GM11168 (cell line): ENCODE data around the gene EIF4G1.
"Not testable (repeated sequence)": the region's sequence is repeated elsewhere in the genome, so short reads cannot be mapped to it uniquely, and the experiment has no call there.

Source experiments
- in situ Hi-C: fragments of 300-500 bp; cut with MboI; formaldehyde crosslinking; loops from one replicate; pipeline ENCODE4 v1.12.0; 2022; ENCODE audit warnings: low sequenced_read_pairs; ENCODE audit not compliant: unreplicated experiment

The EIF4G1 gene

DNA sequence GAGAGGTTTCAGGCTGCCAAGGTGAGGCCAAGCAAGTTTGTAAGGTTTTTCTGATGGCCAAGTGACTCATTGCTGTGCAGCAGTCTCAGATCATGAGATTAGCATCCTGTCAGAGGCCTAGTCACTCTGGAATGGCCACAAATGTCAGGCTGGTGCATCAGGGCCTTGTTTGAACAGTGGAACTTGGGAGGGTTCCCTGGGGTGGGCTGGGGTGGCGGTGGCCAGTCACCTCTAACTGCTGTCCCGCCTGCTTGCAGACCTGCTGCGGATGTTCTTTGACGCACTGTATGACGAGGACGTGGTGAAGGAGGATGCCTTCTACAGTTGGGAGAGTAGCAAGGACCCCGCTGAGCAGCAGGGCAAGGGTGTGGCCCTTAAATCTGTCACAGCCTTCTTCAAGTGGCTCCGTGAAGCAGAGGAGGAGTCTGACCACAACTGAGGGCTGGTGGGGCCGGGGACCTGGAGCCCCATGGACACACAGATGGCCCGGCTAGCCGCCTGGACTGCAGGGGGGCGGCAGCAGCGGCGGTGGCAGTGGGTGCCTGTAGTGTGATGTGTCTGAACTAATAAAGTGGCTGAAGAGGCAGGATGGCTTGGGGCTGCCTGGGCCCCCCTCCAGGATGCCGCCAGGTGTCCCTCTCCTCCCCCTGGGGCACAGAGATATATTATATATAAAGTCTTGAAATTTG lies 20.2 kb downstream of the EIF4G1 start:
- in situ Hi-C loops, result no loop called here

DNA sequence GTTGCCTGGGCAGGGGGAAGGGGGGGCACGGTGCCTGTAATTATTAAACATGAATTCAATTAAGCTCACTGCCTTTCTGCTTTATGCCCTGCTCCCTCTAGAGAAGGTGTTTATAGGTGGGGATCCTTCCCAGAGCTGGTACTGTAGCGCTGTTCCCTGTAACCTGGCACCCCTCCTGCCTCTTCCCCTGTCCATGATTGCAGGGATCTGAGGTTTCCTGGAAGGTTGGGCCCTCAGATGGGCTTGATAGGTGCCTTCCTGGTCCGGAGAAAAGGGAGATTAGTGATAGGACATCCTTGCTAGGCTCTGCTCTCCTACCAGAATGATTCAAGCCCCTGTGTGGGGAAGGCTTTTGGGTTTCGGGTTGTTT lies 20.9 kb downstream of the EIF4G1 start:
- in situ Hi-C loops, result no loop called here

DNA sequence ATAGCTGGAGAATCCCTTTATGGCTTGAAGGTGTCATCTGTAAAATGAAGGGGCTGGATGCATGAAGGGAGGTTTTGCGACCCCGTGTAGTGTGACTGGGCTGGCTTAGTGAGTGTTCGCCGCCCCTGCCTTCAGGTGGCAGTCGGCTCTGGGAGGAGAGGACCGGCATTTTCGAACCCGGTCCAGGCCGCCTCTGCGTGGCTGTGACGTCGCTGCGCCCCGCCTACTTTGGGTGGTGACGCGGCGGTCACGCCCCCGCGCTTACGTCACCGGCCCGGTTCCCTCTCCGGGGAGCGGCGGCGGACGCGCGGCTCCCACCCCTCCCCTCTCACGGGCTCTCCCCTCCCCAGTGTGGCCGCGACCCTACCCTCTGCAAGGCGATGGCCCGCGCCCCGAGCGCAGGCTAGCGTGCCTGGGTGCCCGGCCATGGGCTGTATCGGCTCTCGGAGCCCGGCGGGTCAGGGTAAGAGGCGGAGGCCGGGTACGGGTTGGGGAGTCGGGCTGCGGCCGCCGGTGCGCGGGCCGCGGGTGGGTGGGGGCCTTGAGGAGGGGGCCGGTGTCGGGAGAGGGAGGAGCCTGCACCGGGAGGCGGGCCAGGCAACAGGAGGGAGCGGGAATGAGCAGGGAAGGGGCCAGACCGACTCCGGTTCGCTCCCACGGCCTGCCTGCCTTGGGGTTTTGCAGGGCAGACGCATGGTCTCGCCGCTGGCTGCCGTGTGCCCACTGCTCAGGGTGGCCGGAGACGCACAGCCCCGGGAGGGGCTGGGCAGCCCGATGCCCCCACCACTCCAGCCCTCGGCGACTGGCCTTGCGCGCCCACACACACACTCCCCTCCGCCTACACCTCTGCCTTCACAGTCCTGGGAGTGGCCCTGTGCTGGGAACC lies 21.5 kb downstream of the EIF4G1 start:
- in situ Hi-C loops, result no loop called here

DNA sequence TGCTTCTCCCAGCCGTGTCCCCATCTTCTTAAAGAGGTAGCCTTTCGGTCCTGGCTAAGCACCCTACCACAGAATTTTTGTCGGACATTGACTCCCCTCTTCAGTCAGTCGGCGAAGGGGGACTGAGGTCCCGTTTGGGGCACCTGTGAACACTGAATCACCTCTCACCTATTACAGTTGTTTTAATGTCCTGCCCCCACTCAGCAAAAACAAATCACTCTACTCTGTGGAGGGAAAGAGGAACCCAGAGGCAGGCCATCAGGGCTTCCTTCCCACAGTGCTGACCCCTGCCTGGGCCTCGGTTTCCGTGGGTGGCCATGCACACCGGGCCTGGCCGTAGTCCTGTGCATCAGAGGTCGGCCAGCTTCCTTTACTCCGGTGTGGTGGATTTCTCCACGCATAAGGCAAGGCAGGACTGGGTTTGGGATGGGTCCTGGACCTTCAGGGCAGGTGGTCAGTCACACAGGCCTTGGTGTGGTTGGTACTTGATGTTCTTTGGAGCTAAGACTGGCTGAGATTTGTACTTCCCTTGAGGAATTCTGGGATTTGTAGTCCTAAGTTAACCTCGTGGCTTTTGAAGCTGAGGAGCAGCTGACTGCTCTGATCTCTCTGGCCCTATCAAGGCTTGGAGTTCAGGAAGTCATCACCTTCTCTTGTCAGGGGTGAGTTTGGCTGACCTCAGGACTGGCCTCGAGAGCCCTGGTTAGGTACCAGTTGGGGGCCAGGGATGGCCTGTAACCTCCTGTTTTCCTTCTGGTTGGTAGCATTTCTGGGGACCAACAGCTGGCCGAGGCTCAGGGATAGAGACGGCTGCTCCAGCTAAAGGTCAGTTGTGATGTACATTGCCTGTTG lies 22.4 kb downstream of the EIF4G1 start:
- in situ Hi-C loops, result no loop called here

DNA sequence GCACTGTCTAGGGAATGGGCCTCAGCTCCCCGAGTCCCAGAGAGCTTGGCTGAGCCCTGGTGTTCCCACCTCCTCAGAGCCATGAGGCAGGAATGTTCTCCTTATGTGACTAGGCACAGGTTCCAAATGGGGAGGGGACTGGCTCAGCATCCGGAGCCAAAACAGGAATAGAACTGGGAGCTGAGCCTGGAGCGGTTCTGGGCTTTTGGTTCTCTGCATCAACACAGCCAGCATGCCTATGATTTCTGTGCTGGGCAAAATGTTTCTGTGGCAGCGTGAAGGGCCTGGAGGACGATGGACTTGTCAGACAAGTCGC lies 23.0 kb downstream of the EIF4G1 start, which contains the start of gene FAM131A:
Gene FAM131A (plus strand): TSS at position 202 of the 316 bp plus-strand sequence. CDS start 31 bp downstream, at position 233.
- in situ Hi-C loops, result no loop called here

DNA sequence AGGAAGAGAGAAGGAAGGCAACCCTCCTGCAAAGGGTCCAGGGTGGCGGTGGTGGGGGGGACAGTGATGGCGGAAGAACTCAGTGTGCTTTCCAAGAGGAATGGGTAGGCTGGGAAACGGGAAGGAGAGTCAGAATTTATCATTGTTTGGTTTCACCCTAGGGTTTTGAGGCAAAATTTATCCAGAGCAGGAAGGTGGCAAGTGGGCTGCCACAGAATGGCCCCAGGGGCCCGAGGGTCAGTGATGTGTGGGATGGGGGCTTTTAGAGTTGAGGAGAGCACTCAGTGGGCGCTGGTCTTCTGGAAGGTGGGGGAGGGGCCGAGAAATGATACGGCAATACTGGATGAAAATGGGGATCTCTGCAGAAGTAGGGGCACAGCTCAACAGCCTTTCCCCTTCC lies 23.6 kb downstream of the EIF4G1 start:
- in situ Hi-C loops, result no loop called here

DNA sequence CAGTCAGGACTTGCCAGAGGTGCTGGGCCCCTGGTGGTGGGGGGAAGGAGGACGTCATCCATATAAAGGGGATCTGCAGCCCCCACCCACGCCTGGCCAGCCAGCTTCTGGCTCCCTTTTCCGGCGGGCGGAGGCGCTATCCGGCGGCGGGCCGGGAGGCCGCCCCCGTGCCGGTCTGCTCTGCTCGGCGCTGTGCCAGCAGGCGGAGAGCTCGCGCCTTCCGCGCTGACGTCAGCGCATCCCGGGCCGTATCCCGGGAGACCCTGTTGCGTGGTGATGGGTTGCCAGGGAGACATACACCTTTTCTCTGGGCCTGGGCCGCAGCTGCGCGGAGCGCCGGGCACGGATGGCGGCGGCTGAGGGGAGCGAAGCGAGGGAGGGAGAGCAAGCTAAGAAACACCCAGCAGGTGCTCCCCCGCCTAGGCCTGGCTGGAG lies 24.1 kb downstream of the EIF4G1 start:
- in situ Hi-C loops, result no loop called here

DNA sequence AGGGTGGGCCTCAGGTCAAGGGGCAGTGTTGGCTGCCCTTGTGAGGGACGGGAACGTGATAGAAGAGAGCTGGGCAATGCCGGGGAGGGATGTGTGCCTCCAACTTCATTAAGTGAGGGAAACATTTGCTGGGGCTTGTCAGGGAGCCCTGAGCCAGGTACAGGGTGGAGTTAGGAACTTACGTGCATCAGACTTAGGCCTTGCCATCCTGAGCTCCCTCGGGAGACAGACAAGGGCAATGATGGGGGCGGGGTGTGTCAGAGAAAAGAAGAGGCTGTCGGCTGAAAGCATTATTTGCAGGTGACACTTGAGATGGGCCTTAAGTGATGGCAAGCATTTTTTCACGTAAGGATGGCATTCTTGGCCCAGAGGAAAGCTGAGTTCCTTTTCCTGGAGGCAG lies 24.6 kb downstream of the EIF4G1 start:
- in situ Hi-C loops, result no loop called here

DNA sequence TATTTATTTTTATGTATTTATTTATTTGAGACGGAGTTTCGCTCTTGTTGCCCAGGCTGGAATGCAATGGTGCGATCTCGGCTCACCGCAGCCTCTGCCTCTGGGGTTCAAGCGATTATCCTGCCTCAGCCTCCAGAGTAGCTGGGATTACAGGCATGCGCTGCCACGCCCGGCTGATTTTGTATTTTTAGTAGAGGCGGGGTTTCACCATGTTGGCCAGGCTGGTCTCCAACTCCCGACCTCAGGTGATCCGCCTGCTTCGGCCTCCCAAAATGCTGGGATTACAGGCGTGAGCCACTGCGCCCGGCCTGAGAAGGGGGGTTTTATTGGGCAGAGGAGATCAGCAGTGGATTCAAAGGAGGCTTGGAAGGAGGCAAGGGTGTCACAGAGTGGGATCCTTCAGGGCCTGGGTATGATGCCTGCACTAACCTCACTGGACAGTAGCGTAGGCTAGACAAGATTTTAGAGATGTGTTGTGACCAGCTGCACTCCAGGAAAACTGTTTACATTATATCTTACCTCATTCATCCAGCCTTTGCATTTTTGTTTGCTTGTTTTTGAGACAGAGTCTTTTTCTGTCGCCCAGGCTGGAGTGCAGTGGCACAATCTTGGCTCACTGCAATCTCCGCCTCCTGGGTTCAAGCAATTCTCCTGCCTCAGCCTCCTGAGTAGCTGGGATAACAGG lies 25.2 kb downstream of the EIF4G1 start:
- in situ Hi-C loops, result not testable (repeated sequence)

DNA sequence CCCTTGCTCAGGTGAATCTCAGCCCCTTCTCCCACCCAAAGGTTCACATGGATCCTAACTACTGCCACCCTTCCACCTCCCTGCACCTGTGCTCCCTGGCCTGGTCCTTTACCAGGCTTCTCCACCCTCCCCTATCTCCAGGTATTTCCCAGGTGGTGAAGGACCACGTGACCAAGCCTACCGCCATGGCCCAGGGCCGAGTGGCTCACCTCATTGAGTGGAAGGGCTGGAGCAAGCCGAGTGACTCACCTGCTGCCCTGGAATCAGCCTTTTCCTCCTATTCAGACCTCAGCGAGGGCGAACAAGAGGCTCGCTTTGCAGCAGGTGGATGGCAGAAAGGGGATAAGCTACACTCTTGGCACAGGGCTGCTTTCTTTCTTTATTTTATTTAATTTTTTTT lies 27.5 kb downstream of the EIF4G1 start:
- in situ Hi-C loops, result no loop called here

DNA sequence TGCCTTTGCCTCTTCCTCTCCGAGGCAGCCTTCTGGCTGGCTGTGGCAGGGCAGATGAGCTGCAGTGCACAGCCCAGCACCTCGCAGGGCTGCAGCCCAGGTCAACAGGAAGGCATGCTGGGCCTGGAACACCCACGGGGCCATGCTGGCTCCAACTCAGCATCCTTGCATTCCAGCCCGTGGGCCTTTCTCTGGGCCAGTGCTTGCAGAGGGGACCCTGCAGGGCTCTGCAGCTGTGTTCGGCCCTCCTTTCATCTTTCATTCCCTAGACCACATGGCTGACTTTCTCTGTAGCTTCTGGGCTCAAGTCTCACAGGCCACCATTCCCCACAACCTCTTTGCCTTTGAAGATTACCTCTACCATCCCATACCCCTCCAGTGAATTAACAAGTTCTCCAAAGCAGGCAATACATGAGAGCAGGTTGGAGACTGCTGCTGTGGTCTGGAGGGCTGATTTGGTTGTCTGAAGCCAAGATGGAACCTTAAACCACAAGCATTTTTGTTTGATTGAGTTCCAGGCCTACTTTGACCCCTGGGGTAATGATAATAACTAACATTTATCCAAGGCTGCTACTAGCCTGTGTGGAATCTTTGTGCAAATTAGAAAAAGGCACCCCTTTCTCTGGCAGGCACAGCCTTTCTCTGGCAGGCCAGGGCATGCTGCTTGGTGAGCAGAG lies 28.9 kb downstream of the EIF4G1 start:
- in situ Hi-C loops, result no loop called here

DNA sequence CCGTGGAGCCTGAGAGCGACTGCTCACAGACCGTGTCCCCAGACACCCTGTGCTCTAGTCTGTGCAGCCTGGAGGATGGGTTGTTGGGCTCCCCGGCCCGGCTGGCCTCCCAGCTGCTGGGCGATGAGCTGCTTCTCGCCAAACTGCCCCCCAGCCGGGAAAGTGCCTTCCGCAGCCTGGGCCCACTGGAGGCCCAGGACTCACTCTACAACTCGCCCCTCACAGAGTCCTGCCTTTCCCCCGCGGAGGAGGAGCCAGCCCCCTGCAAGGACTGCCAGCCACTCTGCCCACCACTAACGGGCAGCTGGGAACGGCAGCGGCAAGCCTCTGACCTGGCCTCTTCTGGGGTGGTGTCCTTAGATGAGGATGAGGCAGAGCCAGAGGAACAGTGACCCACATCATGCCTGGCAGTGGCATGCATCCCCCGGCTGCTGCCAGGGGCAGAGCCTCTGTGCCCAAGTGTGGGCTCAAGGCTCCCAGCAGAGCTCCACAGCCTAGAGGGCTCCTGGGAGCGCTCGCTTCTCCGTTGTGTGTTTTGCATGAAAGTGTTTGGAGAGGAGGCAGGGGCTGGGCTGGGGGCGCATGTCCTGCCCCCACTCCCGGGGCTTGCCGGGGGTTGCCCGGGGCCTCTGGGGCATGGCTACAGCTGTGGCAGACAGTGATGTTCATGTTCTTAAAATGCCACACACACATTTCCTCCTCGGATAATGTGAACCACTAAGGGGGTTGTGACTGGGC lies 30.3 kb downstream of the EIF4G1 start:
- in situ Hi-C loops, result no loop called here

DNA sequence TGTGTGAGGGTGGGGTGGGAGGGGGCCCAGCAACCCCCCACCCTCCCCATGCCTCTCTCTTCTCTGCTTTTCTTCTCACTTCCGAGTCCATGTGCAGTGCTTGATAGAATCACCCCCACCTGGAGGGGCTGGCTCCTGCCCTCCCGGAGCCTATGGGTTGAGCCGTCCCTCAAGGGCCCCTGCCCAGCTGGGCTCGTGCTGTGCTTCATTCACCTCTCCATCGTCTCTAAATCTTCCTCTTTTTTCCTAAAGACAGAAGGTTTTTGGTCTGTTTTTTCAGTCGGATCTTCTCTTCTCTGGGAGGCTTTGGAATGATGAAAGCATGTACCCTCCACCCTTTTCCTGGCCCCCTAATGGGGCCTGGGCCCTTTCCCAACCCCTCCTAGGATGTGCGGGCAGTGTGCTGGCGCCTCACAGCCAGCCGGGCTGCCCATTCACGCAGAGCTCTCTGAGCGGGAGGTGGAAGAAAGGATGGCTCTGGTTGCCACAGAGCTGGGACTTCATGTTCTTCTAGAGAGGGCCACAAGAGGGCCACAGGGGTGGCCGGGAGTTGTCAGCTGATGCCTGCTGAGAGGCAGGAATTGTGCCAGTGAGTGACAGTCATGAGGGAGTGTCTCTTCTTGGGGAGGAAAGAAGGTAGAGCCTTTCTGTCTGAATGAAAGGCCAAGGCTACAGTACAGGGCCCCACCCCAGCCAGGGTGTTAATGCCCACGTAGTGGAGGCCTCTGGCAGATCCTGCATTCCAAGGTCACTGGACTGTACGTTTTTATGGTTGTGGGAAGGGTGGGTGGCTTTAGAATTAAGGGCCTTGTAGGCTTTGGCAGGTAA lies 31.1 kb downstream of the EIF4G1 start:
- in situ Hi-C loops, result no loop called here

DNA sequence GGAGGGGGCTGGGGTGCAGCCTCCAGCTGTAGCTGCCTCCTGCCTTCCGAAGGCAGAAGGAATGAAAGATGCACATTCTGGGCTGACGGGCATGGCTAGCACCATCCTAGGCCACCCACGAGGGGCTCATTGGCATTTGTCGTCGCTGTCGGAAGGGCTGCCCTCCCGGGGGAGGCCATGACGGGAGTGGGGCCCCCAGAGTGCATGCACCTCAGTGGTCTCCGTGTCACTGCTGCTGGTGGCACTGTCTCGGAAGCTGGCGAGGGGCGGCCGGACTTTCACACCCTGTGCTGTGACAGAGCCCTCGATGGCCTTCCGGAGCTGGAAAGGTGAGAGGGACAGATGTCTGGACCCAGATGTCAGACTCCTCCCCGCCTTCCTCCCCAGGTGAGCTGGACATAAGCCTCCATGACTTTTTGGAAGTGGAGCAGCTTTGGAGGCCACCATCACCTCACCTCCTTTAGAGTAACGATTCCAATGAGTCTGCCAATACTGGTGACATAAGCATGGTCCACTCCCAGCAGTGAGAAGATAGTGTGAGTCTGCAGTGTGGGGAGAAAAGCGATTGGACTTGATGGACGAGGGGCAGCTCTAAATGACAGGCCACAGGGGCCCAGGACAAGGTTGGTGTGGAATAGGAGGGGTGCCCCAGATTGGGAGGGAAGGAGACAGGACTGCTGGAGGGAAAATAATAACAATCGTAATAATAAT lies 32.2 kb downstream of the EIF4G1 start:
- in situ Hi-C loops, result no loop called here

DNA sequence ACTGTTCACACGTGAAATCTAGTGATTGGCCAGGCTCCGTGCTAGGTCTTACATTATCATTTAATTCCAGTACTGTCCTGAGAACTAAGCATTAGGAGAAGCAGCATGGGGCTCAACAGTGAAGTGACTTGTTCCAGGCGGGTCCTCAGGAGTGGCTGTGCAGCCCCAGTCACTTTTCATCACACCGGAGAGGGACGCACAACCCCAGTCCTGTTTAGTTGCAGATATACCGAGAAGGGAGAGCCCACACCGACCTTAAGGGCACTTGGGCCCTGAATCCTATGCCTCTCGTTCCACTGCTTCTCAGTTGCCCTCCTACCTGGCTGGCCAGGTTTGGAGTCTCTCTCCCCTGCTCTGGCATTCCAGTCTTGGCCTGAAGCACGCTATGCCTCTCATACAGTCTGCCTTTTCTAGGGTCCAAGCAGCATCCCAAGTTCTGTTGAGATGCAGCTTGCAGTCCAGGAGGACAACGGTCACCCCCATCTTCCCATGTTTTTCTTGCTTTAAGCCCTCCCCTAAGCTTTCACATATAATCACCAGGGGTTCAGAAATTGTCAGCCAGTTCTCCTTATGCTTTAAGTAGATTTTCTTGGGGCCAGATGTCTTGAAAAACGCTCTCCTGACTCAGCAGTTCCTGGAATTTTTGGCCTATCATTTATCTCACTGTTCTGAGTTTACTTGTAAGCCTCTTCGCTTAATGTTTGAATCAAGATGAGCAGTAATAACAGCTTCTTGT lies 33.1 kb downstream of the EIF4G1 start:
- in situ Hi-C loops, result no loop called here

DNA sequence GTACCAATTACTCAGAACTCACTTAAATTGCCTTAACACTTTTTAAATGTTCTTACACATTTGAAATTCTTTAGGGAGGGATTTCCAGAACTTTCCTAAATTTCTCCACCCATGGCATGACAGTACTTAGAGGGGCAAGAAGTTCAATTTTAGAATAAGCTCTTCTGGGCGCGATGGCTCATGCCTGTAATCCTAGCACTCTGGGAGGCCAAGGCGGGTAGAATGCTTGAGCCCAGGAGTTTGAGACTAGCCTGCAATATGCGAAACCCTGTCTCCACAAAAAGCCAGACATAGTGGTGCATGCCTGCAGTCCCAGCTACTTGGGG lies 33.6 kb downstream of the EIF4G1 start:
- in situ Hi-C loops, result no loop called here
